Measurements from ENCODE around the gene SLC1A2.

SLC1A2 gene

DNA sequence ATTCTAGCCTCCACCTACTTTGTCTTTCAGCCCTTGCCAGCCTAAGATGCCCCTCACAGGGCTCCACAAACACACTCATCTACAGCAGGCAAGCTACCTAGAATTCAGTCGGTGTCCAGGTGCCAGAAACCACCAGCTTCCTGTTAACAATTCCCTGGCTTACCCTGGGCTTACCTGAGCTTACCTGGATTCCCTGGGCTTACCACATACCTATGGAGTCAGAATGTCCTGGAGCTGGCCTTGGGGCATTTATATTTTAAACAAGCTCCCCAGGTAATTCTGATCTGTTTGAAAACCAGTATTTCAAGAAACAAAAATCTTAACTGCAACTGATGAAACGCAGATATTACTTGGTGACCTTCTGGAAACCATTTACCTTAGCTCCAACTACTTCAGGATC is 123.6 kb downstream of the SLC1A2 start:
- DNase-seq (ENCODE audit: extremely low read depth, low read depth) = no peak
- TF ChIP-seq, protein P1, sequence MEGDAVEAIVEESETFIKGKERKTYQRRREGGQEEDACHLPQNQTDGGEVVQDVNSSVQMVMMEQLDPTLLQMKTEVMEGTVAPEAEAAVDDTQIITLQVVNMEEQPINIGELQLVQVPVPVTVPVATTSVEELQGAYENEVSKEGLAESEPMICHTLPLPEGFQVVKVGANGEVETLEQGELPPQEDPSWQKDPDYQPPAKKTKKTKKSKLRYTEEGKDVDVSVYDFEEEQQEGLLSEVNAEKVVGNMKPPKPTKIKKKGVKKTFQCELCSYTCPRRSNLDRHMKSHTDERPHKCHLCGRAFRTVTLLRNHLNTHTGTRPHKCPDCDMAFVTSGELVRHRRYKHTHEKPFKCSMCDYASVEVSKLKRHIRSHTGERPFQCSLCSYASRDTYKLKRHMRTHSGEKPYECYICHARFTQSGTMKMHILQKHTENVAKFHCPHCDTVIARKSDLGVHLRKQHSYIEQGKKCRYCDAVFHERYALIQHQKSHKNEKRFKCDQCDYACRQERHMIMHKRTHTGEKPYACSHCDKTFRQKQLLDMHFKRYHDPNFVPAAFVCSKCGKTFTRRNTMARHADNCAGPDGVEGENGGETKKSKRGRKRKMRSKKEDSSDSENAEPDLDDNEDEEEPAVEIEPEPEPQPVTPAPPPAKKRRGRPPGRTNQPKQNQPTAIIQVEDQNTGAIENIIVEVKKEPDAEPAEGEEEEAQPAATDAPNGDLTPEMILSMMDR (IDR thresholded peaks at IDR 0.05; ENCODE audit: low read depth, low read length) = no peak

DNA sequence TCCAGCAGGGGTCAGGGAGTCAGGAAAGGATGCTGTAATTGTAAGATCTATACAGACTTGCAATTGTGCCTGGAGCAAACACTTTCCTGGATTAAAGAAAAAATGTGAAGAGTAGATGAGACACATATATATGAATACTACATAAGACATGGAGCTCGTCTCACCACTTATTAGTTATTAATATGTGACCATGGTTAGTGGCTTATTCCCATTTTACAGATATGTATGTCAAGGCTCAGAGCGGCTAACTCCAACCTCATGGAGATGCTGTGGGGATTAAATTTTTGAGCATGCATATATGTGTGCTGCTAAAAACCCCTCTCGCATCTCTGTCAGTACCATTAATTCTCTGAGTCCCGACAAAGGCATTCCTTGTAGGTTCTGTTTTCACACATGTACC is 125.7 kb downstream of the SLC1A2 start:
- TF ChIP-seq, protein P1 (IDR thresholded peaks at IDR 0.05; ENCODE audit: low read depth, low read length) = no peak
- DNase-seq (ENCODE audit: extremely low read depth, low read depth) = no peak

DNA sequence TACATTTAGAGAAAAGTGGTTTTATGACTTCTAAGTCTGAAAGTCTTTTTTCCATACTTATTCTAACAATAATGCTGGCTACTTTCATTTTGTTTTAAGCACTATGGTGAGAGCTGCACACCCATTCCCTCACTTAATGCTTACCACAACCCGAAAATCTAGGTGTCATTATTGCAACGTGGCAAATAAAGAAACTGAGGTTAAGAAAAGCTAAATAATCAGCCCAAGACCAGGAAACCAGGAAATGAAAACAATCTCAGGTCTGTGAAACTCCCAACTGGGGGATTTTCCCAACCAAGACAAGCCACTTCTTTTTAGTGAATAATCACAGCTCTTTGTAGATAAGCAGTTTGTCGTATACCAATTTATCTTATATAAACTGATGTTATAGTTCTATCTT is 126.3 kb downstream of the SLC1A2 start:
- TF ChIP-seq, protein P1 (IDR thresholded peaks at IDR 0.05; ENCODE audit: low read depth, low read length) = no peak
- no peak for DNase-seq (ENCODE audit: extremely low read depth, low read depth)

DNA sequence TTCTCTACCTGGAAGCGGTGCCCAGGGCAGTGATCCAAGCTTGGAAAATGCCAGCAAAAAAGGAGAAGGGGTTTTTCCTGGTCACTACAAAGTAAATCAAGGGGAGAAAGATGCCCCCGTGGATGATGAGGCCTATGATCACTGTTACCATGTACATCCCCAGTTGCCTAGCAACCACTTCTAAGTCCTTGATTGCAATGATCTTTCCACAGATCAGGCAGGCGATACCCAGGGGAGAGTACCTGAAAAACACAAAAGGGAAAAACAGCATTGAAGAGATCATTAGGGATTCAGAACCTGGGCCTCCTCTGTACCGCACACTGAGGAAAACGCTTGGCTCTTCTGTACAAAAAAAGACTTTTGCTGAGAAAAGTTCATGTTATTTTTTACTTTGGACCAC is 127.1 kb downstream of the SLC1A2 start:
- no peak for DNase-seq (ENCODE audit: extremely low read depth, low read depth)
- TF ChIP-seq, protein P1 (IDR thresholded peaks at IDR 0.05; ENCODE audit: low read depth, low read length) = no peak

DNA sequence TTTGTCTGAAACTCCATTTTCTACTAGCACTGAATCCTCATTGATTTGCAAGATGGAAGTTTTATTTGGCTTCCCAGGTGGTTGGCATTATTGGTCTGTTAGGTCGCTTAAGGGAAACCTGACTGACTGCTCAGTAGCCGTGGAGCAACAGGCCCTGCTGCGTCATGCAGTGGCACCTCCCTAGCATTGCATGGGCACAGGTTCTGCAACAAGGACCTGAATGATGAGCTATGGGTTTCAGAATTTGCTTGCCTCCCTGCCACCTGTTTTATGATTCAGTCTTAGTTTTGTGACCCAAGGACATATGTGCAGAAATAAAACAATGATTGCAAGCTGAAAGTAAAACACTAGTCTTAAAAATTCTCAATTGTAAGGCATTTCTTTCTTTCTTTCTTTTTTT is 128.5 kb downstream of the SLC1A2 start:
- TF ChIP-seq, protein P1 (IDR thresholded peaks at IDR 0.05; ENCODE audit: low read depth, low read length) = no peak
- DNase-seq (ENCODE audit: extremely low read depth, low read depth) = no peak

DNA sequence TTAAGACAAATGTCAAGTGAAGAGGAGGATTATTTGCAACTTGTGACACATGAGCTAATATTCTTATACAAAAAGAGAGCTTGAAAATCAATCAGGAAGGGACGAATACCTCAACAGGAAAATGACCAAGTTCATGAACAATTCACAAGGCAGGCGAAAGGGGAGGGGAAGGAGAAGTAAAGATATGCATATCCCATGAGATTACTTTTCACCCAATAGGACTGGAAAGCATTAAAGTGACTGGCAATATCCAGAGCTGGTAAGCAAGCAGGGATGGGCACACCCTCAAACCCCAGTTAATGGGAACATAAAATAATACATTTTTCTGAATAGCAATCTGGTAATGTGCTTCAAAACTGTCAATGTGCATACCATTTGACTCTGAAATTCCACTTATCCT is 129.5 kb downstream of the SLC1A2 start:
- DNase-seq (ENCODE audit: extremely low read depth, low read depth) = no peak
- TF ChIP-seq, protein P1 (IDR thresholded peaks at IDR 0.05; ENCODE audit: low read depth, low read length) = no peak

DNA sequence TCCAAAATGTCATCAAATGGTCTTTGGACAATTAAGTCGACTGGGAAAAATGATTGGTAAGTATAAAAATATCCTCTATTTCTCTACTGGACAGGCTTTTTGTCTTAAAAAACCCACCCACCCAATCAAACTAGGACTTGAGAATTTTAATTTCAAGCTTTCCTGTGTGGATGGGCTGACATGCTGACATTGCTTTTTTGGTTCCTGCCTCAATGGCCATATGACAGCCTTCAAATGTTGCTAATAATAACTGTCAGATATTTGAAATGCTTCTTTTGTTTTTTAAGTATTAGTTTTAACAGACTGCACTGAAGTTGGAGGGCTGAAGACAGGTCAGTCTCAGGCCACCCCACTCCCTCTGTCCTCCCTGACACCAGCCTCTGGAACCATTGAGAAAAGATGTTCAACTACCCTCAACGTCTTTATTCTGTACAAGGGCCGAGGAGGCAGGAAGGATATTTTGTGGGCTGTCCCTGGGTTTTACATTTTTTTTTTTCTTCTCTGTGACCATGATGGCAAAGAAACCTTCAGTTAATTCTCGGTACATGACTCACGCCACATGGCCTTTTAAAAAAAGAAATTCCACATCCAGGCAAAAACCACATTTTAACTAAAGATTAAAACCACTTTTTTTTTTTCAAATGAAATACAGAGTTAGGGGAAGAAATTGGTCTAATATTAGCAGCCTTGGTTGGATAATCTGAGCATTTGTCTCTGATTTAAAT is 130.4 kb downstream of the SLC1A2 start:
- TF ChIP-seq, protein P1 (IDR thresholded peaks at IDR 0.05; ENCODE audit: low read depth, low read length) = no peak
- no peak for DNase-seq (ENCODE audit: extremely low read depth, low read depth)

Data from AG09319 (cell line).